VCaP (cell line): ENCODE measurements around the gene B4GALT1.
"Not testable (repeated sequence)": the region's sequence is repeated elsewhere in the genome, so short reads cannot be mapped to it uniquely, and the experiment has no call there.

Experiments used
- H3K27ac ChIP-seq: fragments of 450-650 bp; 2 replicates; pipeline ENCODE4 v1.5.1; 2017
- CTCF ChIP-seq: fragments of 450-650 bp; conservative IDR thresholded peaks from 2 replicates; pipeline ENCODE4 v1.5.1; 2017; ENCODE audit warnings: mild to moderate bottlenecking, moderate library complexity

Gene B4GALT1

GRCh38 chr9:33099754-33100153 is 67.4 kb downstream of the B4GALT1 start:
- no peak overlapping the region for H3K27ac ChIP-seq

GRCh38 chr9:33097192-33097591 is 69.9 kb downstream of the B4GALT1 start:
- no peak for TF ChIP-seq CTCF
- no peak overlapping the region for H3K27ac ChIP-seq

More at GRCh38 chr9:33099754-33100153, 67.4 kb downstream of the B4GALT1 start:
- no peak for TF ChIP-seq CTCF

- no peak for TF ChIP-seq CTCF
These were observed 74.5 kb downstream of the B4GALT1 start for GRCh38 chr9:33092634-33093033.

GRCh38 chr9:33085672-33086071 is 81.5 kb downstream of the B4GALT1 start:
- H3K27ac ChIP-seq, result not testable (repeated sequence)

More at GRCh38 chr9:33092634-33093033, 74.5 kb downstream of the B4GALT1 start:
- no peak overlapping the region for H3K27ac ChIP-seq

- no peak for TF ChIP-seq CTCF
- no peak overlapping the region; the same call in 1 of the 2 replicates for H3K27ac ChIP-seq
These were observed 84.4 kb downstream of the B4GALT1 start for GRCh38 chr9:33082538-33083326.

GRCh38 chr9:33082128-33082527 is 85.0 kb downstream of the B4GALT1 start:
- TF ChIP-seq CTCF, result no peak

GRCh38 chr9:33081128-33081851 is 85.8 kb downstream of the B4GALT1 start:
- peak overlapping the region; percentile 56 for H3K27ac ChIP-seq
- peak; percentile 85 for TF ChIP-seq CTCF

More at GRCh38 chr9:33082128-33082527, 85.0 kb downstream of the B4GALT1 start:
- H3K27ac ChIP-seq, result peak overlapping the region; percentile 56; the same call in 1 of the 2 replicates

GRCh38 chr9:33080534-33080933 is 86.6 kb downstream of the B4GALT1 start:
- no peak for TF ChIP-seq CTCF
- H3K27ac ChIP-seq, result peak overlapping the region; percentile 56
